HepG2 (cell line): ENCODE data around the gene PCSK6. TPM values are rescaled to one million over a fixed set of nuclear protein-coding genes. Genes with fewer than 3 reads are reported as not detected.

ENCODE experiments used
- ATAC-seq: fragments of 200-7000 bp; cut with Tn5 transposase; 3 replicates; pipeline ENCODE4 v1.9.1; 2020; ENCODE audit warnings: mild to moderate bottlenecking, moderate library complexity
- BruUV-seq: library from RNA; stranded (reverse); fragments of 400-500 nt; replicated peaks from 2 replicates; lab custom pipeline; 2021; lab: Mats Ljungman, UMichigan
- CTCF ChIA-PET: fragments of 300-600 bp; formaldehyde crosslinking; extraction: SDS; loops from one replicate; lab custom pipeline; 2021; ENCODE audit warnings: low total read pairs, inconsistent platforms, low intra/inter-chr PET ratio; lab: Yijun Ruan, JAX
- POLR2A ChIA-PET: fragments of 350-600 bp; sonication (Branson Sonifier 250); formaldehyde crosslinking; loops from one replicate; lab custom pipeline; 2020; ENCODE audit warnings: antibody characterized with exemption, inconsistent platforms; lab: Yijun Ruan, JAX
- DNase-seq: peaks from one replicate; pipeline ENCODE4 v3.0.0-alpha.2; 2015; ENCODE audit warnings: low spot score
- FAIRE-seq: peaks from 3 replicates; lab custom pipeline; 2011; peaks lifted over from hg19 to GRCh38; lab: Jason Lieb, UNC
- H2AFZ ChIP-seq: one replicate; pipeline ENCODE4 v1.6.1; 2011; ENCODE audit warnings: low read length, inconsistent platforms
- H3K27ac ChIP-seq: fragments of 300-600 bp; 3 replicates; pipeline ENCODE4 v1.8.0; 2011; ENCODE audit warnings: mixed run types, mild to moderate bottlenecking, mixed read lengths, low read length, inconsistent platforms; ENCODE audit not compliant: insufficient read depth; ENCODE audit errors: extremely low read length
- H3K27me3 ChIP-seq, 2 experiments: fragments of 200-600 bp in 1 of 2; 2 replicates in 1 of 2; 3 replicates in 1 of 2; pipeline versions ENCODE4 v1.6.0 to v1.8.0; 2011; ENCODE audit warnings: low read length in 2 of 2, mild to moderate bottlenecking in 2 of 2, moderate library complexity in 2 of 2, inconsistent platforms in 1 of 2; ENCODE audit not compliant: insufficient read depth in 2 of 2, control insufficient read depth in 1 of 2
- H3K36me3 ChIP-seq, 2 experiments: fragments of 200-600 bp in 1 of 2; replicated peaks in 1 of 2; 2 replicates in 1 of 2; 3 replicates in 1 of 2; pipeline versions ENCODE4 v1.5.1 to v1.8.0; 2011; ENCODE audit warnings: low read length in 2 of 2, inconsistent platforms in 1 of 2; ENCODE audit not compliant: insufficient read depth in 2 of 2, control insufficient read depth in 1 of 2
- H3K4me1 ChIP-seq: 2 replicates; pipeline ENCODE4 v1.5.1; 2012; ENCODE audit warnings: low read length, inconsistent platforms; ENCODE audit not compliant: insufficient read depth
- H3K4me2 ChIP-seq: 2 replicates; pipeline ENCODE4 v1.6.0; 2011; ENCODE audit warnings: low read depth, low read length, inconsistent platforms
- H3K4me3 ChIP-seq, 3 experiments: fragments of 200-600 bp in 1 of 3; sonication (generic), shearing (Covaris generic) in 1 of 3; replicated peaks in 1 of 3; 2 replicates each; pipeline ENCODE4 v1.5.1; 2011 to 2016; ENCODE audit warnings: low read length in 3 of 3, inconsistent platforms in 2 of 3, low read depth in 2 of 3, mild to moderate bottlenecking in 2 of 3, control low read depth in 1 of 3, mixed read lengths in 1 of 3; ENCODE audit not compliant: insufficient read depth in 1 of 3
- H3K79me2 ChIP-seq: one replicate; pipeline ENCODE4 v1.6.1; 2011; ENCODE audit warnings: low read length, inconsistent platforms; ENCODE audit not compliant: insufficient read depth
- H3K9ac ChIP-seq: 2 replicates; pipeline ENCODE4 v1.6.0; 2011; ENCODE audit warnings: mild to moderate bottlenecking, low read depth, low read length, inconsistent platforms; ENCODE audit not compliant: insufficient read depth
- H3K9me3 ChIP-seq: 2 replicates; pipeline ENCODE4 v1.5.1; 2012; ENCODE audit warnings: mild to moderate bottlenecking, low read length
- H4K20me1 ChIP-seq: 2 replicates; pipeline ENCODE4 v1.6.0; 2011; ENCODE audit warnings: inconsistent platforms, mild to moderate bottlenecking, low read length, moderate library complexity; ENCODE audit not compliant: insufficient read depth
- HMGXB4 ChIP-seq, 2 experiments: sonication (generic) in 1 of 2; formaldehyde crosslinking in 1 of 2; IDR thresholded peaks; 2 replicates each; pipeline versions ENCODE4 v1.4.0 to v1.6.1; 2018 to 2020; ENCODE audit warnings: missing genetic modification reagents in 2 of 2, borderline replicate concordance in 1 of 2, low read depth in 1 of 2, mild to moderate bottlenecking in 1 of 2, missing biosample characterization in 1 of 2
- KLF6 ChIP-seq: IDR thresholded peaks from 2 replicates; pipeline ENCODE4 v1.8.0; 2016; ENCODE audit warnings: missing biosample characterization, missing genetic modification reagents
- NRL ChIP-seq: sonication (generic); formaldehyde crosslinking; IDR thresholded peaks from 2 replicates; pipeline ENCODE4 v1.5.0; 2020; ENCODE audit warnings: missing genetic modification reagents, mild to moderate bottlenecking, moderate library complexity, borderline replicate concordance
- PAXIP1 ChIP-seq: sonication (generic); formaldehyde crosslinking; conservative IDR thresholded peaks from 2 replicates; pipeline ENCODE4 v1.4.0; 2020; ENCODE audit warnings: mild to moderate bottlenecking, missing genetic modification reagents, moderate library complexity
- PRDM4 ChIP-seq: sonication (generic); formaldehyde crosslinking; IDR thresholded peaks from 2 replicates; pipeline ENCODE4 v1.9.0; 2021; ENCODE audit warnings: missing genetic modification reagents, borderline replicate concordance
- THYN1 ChIP-seq: sonication (generic); formaldehyde crosslinking; IDR thresholded peaks from 2 replicates; pipeline ENCODE4 v1.8.1; 2023; ENCODE audit warnings: low read depth, mild to moderate bottlenecking, moderate library complexity, missing genetic modification reagents, borderline replicate concordance
- ZNF784 ChIP-seq: sonication (generic); formaldehyde crosslinking; IDR thresholded peaks from 2 replicates; pipeline ENCODE4 v1.5.1; 2020; ENCODE audit warnings: missing genetic modification reagents, mild to moderate bottlenecking, borderline replicate concordance
- ZNF792 ChIP-seq: IDR thresholded peaks from 2 replicates; pipeline ENCODE4 v1.6.1; 2016
- WGBS: methylation state at CpG from one replicate; pipeline ENCODE4 v1.1.6; 2017; ENCODE audit warnings: low lambda C conversion rate; 5-methylcytosine and 5-hydroxymethylcytosine counted together
- in situ Hi-C: cut with HindIII; loops from 2 replicates; pipeline ENCODE4 v1.10.0; 2017; ENCODE audit warnings: low pct_unique_long_range_greater_than_20kb; ENCODE audit not compliant: extremely low pct_ligation_motif_present
- intact Hi-C: fragments of 100-400 bp; cut with micrococcal nuclease; formaldehyde crosslinking; loops from one replicate; pipeline ENCODE4 v1.10.0; 2022; ENCODE audit not compliant: unreplicated experiment
- polyA plus RNA-seq, 8 experiments: library from polyadenylated mRNA; depleted of rRNA in 3 of 8; stranded (reverse) in 7 of 8; unstranded in 1 of 8; fragments of >200 nt; fragmentation: Illumina TruSeq in 4 of 8; extraction: Trizol in 4 of 8; gene quantifications; 2 replicates each; pipeline versions ENCODE4 v1.2.1 to v1.2.3, GENCODE V29; 2011 to 2016; ENCODE audit warnings: low read depth in 4 of 8, missing spikeins in 1 of 8, mixed read lengths in 1 of 8; ENCODE audit not compliant: insufficient read depth in 1 of 8
- total RNA-seq, 5 experiments: library from RNA; depleted of rRNA; stranded (reverse); fragments of >200 nt; fragmentation: Illumina TruSeq; extraction: Trizol; gene quantifications; 2 replicates each; pipeline ENCODE4 v1.2.3, GENCODE V29; 2016; ENCODE audit warnings: low read depth in 1 of 5

The PCSK6 gene
- total and polyA plus RNA-seq, 2 of the 13 experiments (the other 11 are each of a cell fraction or from before 2014, with no cell fraction given): 56.5 to 155 TPM

GRCh38 chr15:101511717-101512116 lies 22.2 kb upstream of the PCSK6 start (continued):
- TF ChIP-seq THYN1 (CRISPR knock-in tag) (no peak), HMGXB4 (CRISPR knock-in tag; IDR thresholded peaks at IDR 0.05; ENCODE audit: borderline replicate concordance in 1 of 2, low read depth in 1 of 2) (no peak)

- Histone ChIP-seq H3K27ac (no peak overlapping the region), H3K4me3 (no peak overlapping the region), H3K9me3 (no peaks in the 10 kb centered on the region), H4K20me1 (no peaks in the 10 kb centered on the region), H3K36me3 (no peaks in the 10 kb centered on the region), H3K4me2 (peak overlapping the region; percentile 53), H3K9ac (no peak overlapping the region), H3K4me1 (peaks cover 27% of the 10 kb centered on the region), H3K79me2 (no peaks in the 10 kb centered on the region), H3K27me3 (no peaks in the 10 kb centered on the region), H2AFZ (no peak overlapping the region)
- WGBS: 51% methylated on average over 8 of the region's 8 CpGs
- in situ Hi-C loops (no loop called here), intact Hi-C loops (no loop called here)
- FAIRE-seq: peak; percentile 30
- CTCF ChIA-PET: no interaction called here
- ATAC-seq: no peak
- POLR2A ChIA-PET: interaction anchor here (1.4 to 2.2 kb wide), 2 partner anchors 9 to 18 kb away, joined by 6 to 13 read pairs; no protein-coding TSS in a partner anchor
- no peak for DNase-seq
- BruUV-seq: no TSS peak
- no peak for TF ChIP-seq ZNF784 (CRISPR knock-in tag)
- no peak for TF ChIP-seq PRDM4 (CRISPR knock-in tag)
- 0 out of 2 replicates have a peak, but pooled peaks have one; percentile 14 for TF ChIP-seq PAXIP1 (CRISPR knock-in tag)
- no peak for TF ChIP-seq KLF6 (CRISPR knock-in tag)
- TF ChIP-seq NRL: no peak
- no peak for TF ChIP-seq ZNF792 (CRISPR knock-in tag)
Observed at GRCh38 chr15:101510212-101511197, 21.0 kb upstream of the PCSK6 start.
